ENCODE results near the gene CDKN1A. TPM values are rescaled to one million over a fixed set of nuclear protein-coding genes. Genes with fewer than 3 reads are reported as not detected.
A peak's percentile ranks its signal among the peaks of the same experiment; 100 is the strongest.

Gene CDKN1A
- total RNA-seq, 4 donors from 2014 or later: 110 to 346 (median 260) TPM

DNA sequence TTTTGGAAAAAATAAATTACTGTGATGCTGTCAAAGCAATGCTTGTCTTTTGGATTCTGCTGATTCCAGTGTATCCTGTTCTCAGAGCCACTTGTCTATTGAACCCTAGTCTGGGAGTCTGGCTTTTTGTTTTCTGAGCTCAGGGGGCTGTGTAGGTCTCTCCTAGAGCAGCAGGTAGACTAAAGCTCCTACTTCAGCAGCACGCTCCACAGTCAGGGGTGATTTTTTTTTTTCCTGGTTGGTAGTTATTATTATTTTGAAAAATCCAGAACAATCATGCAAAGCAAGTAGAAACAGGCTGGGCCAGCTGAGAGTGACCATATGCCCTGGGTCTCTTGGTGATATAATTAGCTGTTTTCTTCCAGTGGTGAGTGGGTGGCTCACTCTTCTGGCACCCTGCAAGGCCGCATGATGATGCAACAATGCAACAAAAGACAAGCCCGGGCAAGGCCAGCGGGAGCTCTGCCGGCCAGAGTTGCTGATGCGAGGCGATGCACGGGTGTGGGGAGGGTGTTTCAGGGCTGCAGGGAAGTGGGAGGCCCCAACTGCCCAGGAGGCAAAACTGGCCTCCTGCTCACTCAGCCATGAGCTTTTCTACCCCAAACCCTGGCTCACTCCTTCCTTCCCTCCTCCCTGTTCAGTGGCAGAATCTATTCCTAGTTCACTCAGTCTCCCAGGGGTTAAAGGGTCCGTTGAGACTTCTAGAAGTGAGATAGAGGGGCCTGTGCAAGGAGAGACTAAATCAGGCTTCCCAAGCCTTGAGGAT lies 11.5 kb upstream of the CDKN1A start:
- in situ Hi-C loops (cut with MboI; ENCODE audit: low sequenced_read_pairs in 4 of 4): no loop called here
- no peaks in the 10 kb centered on the region for H3K9me3 ChIP-seq

DNA sequence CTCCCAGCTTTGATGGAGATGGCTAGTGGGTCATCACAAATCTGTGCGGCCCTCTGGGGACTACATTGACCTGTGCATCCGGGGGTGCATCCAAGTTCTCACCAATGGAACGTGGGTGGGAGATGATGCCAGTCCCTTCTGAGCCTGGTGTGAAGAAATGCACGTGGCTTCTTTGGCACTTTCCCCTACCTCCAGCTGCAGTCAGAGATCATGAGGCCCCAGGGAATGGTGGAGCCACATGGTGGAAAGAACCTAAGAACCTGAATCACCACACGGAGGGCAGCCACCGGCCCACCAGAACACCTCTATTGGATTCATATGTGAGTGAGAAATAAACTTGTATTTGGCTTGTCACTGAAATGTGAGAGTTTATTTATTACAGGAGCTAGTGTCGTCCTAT lies 9.9 kb upstream of the CDKN1A start:
- H3K27ac ChIP-seq: no peak overlapping the region
- in situ Hi-C loops (cut with MboI; ENCODE audit: low sequenced_read_pairs in 4 of 4): no loop called here

More for the DNA sequence above, 11.5 kb upstream of the CDKN1A start:
- peak; percentile 81 to 91 for DNase-seq
- Histone ChIP-seq H3K36me3 (no peaks in the 10 kb centered on the region), H3K4me3 (no peak overlapping the region), H3K27ac (peak overlapping the region; percentile 50 to 74 (median 62)), H3K4me1 (peaks cover 13 to 17% of the 10 kb centered on the region in 2 donors), H3K27me3 (no peaks in the 10 kb centered on the region)
- TF ChIP-seq, protein P1, sequence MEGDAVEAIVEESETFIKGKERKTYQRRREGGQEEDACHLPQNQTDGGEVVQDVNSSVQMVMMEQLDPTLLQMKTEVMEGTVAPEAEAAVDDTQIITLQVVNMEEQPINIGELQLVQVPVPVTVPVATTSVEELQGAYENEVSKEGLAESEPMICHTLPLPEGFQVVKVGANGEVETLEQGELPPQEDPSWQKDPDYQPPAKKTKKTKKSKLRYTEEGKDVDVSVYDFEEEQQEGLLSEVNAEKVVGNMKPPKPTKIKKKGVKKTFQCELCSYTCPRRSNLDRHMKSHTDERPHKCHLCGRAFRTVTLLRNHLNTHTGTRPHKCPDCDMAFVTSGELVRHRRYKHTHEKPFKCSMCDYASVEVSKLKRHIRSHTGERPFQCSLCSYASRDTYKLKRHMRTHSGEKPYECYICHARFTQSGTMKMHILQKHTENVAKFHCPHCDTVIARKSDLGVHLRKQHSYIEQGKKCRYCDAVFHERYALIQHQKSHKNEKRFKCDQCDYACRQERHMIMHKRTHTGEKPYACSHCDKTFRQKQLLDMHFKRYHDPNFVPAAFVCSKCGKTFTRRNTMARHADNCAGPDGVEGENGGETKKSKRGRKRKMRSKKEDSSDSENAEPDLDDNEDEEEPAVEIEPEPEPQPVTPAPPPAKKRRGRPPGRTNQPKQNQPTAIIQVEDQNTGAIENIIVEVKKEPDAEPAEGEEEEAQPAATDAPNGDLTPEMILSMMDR (IDR thresholded peaks at IDR 0.05 in 4 of 5, conservative IDR thresholded peaks at IDR 0.05 in 1 of 5): no peak
- peak in 1 of 2 donors; percentile 22 for TF ChIP-seq POLR2A (IDR thresholded peaks at IDR 0.05)
- ATAC-seq: peak; percentile 97 to 98
- intact Hi-C loops (cut with DNase I; ENCODE audit: low total_unique reads): loop anchor here (1.0 kb wide), 1 partner anchor 11 kb away; the partner anchor contains the start of gene CDKN1A

DNA sequence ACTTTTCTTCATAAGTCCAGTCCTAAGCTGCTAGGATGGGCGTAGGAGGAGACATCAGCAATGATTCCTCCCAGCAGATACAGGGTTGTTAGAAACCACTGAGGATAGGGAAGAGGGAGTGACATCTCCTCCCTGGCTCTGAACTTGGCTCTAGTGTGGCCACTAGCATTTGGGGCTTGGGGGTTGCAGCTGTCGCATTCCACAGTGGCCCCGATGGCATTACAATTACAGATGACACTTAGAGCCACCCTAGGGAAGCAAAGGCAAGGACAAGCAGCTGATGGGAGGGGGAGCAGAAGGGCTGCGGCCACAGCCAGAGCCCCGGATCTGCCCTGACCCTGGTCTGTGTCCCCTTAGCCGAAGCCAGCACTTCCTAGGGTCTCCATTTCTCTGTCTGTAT lies 9.5 kb upstream of the CDKN1A start:
- H3K36me3 ChIP-seq: no peaks in the 10 kb centered on the region
- in situ Hi-C loops (cut with MboI; ENCODE audit: low sequenced_read_pairs in 4 of 4): no loop called here

More for the DNA sequence above, 9.9 kb upstream of the CDKN1A start:
- H3K4me1 ChIP-seq: peaks cover 13 to 17% of the 10 kb centered on the region in 2 donors
- ATAC-seq (no peak), DNase-seq (no peak)
- no peaks in the 10 kb centered on the region for H3K9me3 ChIP-seq
- intact Hi-C loops (cut with DNase I; ENCODE audit: low total_unique reads): no loop called here
- no peaks in the 10 kb centered on the region for H3K27me3 ChIP-seq
- TF ChIP-seq, protein P1 (IDR thresholded peaks at IDR 0.05 in 4 of 5, conservative IDR thresholded peaks at IDR 0.05 in 1 of 5): no peak
- no peak for TF ChIP-seq POLR2A (IDR thresholded peaks at IDR 0.05)
- no peak overlapping the region for H3K4me3 ChIP-seq
- H3K36me3 ChIP-seq: no peaks in the 10 kb centered on the region

DNA sequence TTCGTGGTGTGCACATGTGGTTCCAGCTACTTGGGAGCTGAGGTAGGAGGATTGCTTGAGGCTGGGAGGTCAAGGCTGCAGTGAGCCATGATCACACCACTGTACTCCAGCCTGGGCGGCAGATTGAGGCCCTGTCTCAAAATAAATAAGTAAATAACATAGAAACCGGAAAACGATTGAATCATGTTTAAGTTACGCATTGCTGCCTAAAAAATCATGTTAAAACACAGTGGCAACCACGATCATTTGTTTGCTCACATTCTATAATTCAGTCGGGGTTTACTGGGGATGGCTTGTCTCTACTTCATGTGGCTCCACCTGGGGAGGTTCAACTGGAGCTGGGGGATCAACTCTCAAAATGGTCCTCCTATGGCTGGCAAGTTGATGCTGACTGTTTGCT lies 8.2 kb upstream of the CDKN1A start:
- no peaks in the 10 kb centered on the region for H3K27me3 ChIP-seq
- in situ Hi-C loops (cut with MboI; ENCODE audit: low sequenced_read_pairs in 4 of 4) (no loop called here), intact Hi-C loops (cut with DNase I; ENCODE audit: low total_unique reads) (no loop called here)
- no peak for ATAC-seq
- H3K4me1 ChIP-seq: peaks cover 13 to 17% of the 10 kb centered on the region in 2 donors
- no peaks in the 10 kb centered on the region for H3K9me3 ChIP-seq
- no peak overlapping the region for H3K27ac ChIP-seq
- DNase-seq: no peak
- TF ChIP-seq POLR2A (IDR thresholded peaks at IDR 0.05): no peak
- TF ChIP-seq, protein P1 (IDR thresholded peaks at IDR 0.05 in 4 of 5, conservative IDR thresholded peaks at IDR 0.05 in 1 of 5): no peak
- H3K4me3 ChIP-seq: no peak overlapping the region
- no peaks in the 10 kb centered on the region for H3K36me3 ChIP-seq

More for the DNA sequence above, 9.5 kb upstream of the CDKN1A start:
- intact Hi-C loops (cut with DNase I; ENCODE audit: low total_unique reads): no loop called here
- DNase-seq: no peak
- TF ChIP-seq, protein P1 (IDR thresholded peaks at IDR 0.05 in 4 of 5, conservative IDR thresholded peaks at IDR 0.05 in 1 of 5): no peak
- TF ChIP-seq POLR2A (IDR thresholded peaks at IDR 0.05): no peak
- no peak overlapping the region for H3K27ac ChIP-seq
- ATAC-seq: no peak
- H3K9me3 ChIP-seq: no peaks in the 10 kb centered on the region
- no peaks in the 10 kb centered on the region for H3K27me3 ChIP-seq
- H3K4me1 ChIP-seq: peaks cover 13 to 17% of the 10 kb centered on the region in 2 donors
- no peak overlapping the region for H3K4me3 ChIP-seq
